Mesendoderm (in vitro differentiated cells): ENCODE measurements around the gene MMD2.

Source experiments
- DNase-seq: peaks from one replicate; pipeline ENCODE4 v3.0.0; 2013
- H2AK5ac ChIP-seq: 2 replicates; pipeline ENCODE4 v1.6.1; 2013; ENCODE audit warnings: low read length, inconsistent platforms
- H2BK120ac ChIP-seq: 2 replicates; pipeline ENCODE4 v1.6.1; 2013; ENCODE audit warnings: low read depth, mild to moderate bottlenecking, low read length, moderate library complexity, mixed read lengths
- H2BK15ac ChIP-seq: replicated peaks from 2 replicates; pipeline ENCODE4 v1.6.1; 2013; ENCODE audit warnings: low read depth, mild to moderate bottlenecking, moderate library complexity
- H2BK5ac ChIP-seq: 2 replicates; pipeline ENCODE4 v1.6.1; 2013; ENCODE audit warnings: low read length, inconsistent platforms
- H3K18ac ChIP-seq: 2 replicates; pipeline ENCODE4 v1.6.1; 2013; ENCODE audit warnings: mild to moderate bottlenecking, low read length, mixed read lengths
- H3K23ac ChIP-seq: one replicate; pipeline ENCODE4 v1.6.1; 2013; ENCODE audit warnings: low read length
- H3K27ac ChIP-seq: 2 replicates; pipeline ENCODE4 v1.5.1; 2013; ENCODE audit warnings: low read depth, mild to moderate bottlenecking, inconsistent platforms, low read length, moderate library complexity
- H3K27me3 ChIP-seq: 2 replicates; pipeline ENCODE4 v1.6.1; 2013; ENCODE audit warnings: low read length, control low read depth, mild to moderate bottlenecking, inconsistent platforms; ENCODE audit not compliant: insufficient read depth, poor library complexity
- H3K36me3 ChIP-seq: 2 replicates; pipeline ENCODE4 v1.6.1; 2013; ENCODE audit warnings: low read length, inconsistent platforms; ENCODE audit not compliant: control insufficient read depth, insufficient read depth
- H3K4ac ChIP-seq: one replicate; pipeline ENCODE4 v1.6.1; 2013; ENCODE audit warnings: low read depth, mild to moderate bottlenecking, low read length, moderate library complexity
- H3K4me1 ChIP-seq: 2 replicates; pipeline ENCODE4 v1.6.1; 2013; ENCODE audit warnings: low read depth, low read length, inconsistent platforms; ENCODE audit not compliant: control insufficient read depth
- H3K4me2 ChIP-seq: 2 replicates; pipeline ENCODE4 v1.6.1; 2013; ENCODE audit warnings: low read length
- H3K4me3 ChIP-seq: 2 replicates; pipeline ENCODE4 v1.5.1; 2013; ENCODE audit warnings: mild to moderate bottlenecking, low read length
- H3K56ac ChIP-seq: one replicate; pipeline ENCODE4 v1.6.1; 2013; ENCODE audit warnings: low read length
- H3K79me1 ChIP-seq: 2 replicates; pipeline ENCODE4 v1.6.1; 2013; ENCODE audit warnings: low read length, inconsistent platforms
- H3K79me2 ChIP-seq: 2 replicates; pipeline ENCODE4 v1.6.1; 2013; ENCODE audit warnings: mild to moderate bottlenecking, low read length; ENCODE audit not compliant: control insufficient read depth, insufficient read depth
- H3K9ac ChIP-seq: 2 replicates; pipeline ENCODE4 v1.6.1; 2013; ENCODE audit warnings: low read length, inconsistent platforms
- H4K5ac ChIP-seq: one replicate; pipeline ENCODE4 v1.6.1; 2013; ENCODE audit warnings: low read length
- H4K8ac ChIP-seq: one replicate; pipeline ENCODE4 v1.6.1; 2013; ENCODE audit warnings: low read depth, mild to moderate bottlenecking, control low read depth, low read length, moderate library complexity
- WGBS: extraction: QIAGEN DNeasy Blood & Tissue Kit; methylation state at CpG from one replicate; pipeline ENCODE4 v1.1.7; 2013; ENCODE audit warnings: low lambda C conversion rate, missing lambda C conversion rate; ENCODE audit not compliant: insufficient coverage; ENCODE audit errors: extremely low coverage; 5-methylcytosine and 5-hydroxymethylcytosine counted together

The MMD2 gene

GRCh38 chr7:4964506-4964905, 5.5 kb upstream of the MMD2 start:
- Histone ChIP-seq H2BK5ac (no peak overlapping the region), H2BK120ac (no peak overlapping the region), H3K18ac (no peak overlapping the region), H3K56ac (no peak overlapping the region), H3K23ac (no peak overlapping the region), H3K4me3 (no peak overlapping the region), H3K4ac (no peak overlapping the region), H3K9ac (no peak overlapping the region), H3K36me3 (no peaks in the 10 kb centered on the region), H4K8ac (no peak overlapping the region), H3K79me2 (no peaks in the 10 kb centered on the region), H3K79me1 (no peaks in the 10 kb centered on the region), H3K4me1 (no peaks in the 10 kb centered on the region), H4K5ac (no peak overlapping the region), H3K27me3 (no peaks in the 10 kb centered on the region), H2AK5ac (no peak overlapping the region), H3K4me2 (no peak overlapping the region), H3K27ac (no peak overlapping the region), H2BK15ac (no peak overlapping the region)
- no peak for DNase-seq
- WGBS, result no CpG with 5 or more reads among the region's 11 CpGs

- no peak overlapping the region for H4K8ac ChIP-seq
Observed at GRCh38 chr7:4962872-4963775, 4.1 kb upstream of the MMD2 start.

GRCh38 chr7:4960363-4960762, 1.4 kb upstream of the MMD2 start:
- Histone ChIP-seq H2BK15ac (no peak overlapping the region), H3K4ac (no peak overlapping the region), H3K18ac (no peak overlapping the region), H3K79me1 (no peaks in the 10 kb centered on the region), H3K23ac (no peak overlapping the region), H3K36me3 (no peaks in the 10 kb centered on the region), H3K27ac (no peak overlapping the region), H2AK5ac (no peak overlapping the region), H2BK120ac (no peak overlapping the region), H3K56ac (no peak overlapping the region), H3K4me1 (no peaks in the 10 kb centered on the region), H2BK5ac (no peak overlapping the region), H3K4me2 (no peak overlapping the region), H3K79me2 (no peaks in the 10 kb centered on the region), H3K27me3 (peaks cover 11% of the 10 kb centered on the region), H4K5ac (no peak overlapping the region), H3K4me3 (no peak overlapping the region), H4K8ac (no peak overlapping the region), H3K9ac (no peak overlapping the region)
- DNase-seq, result no peak
- no CpG with 5 or more reads among the region's 10 CpGs for WGBS

More at GRCh38 chr7:4962872-4963775, 4.1 kb upstream of the MMD2 start:
- no peaks in the 10 kb centered on the region for H3K4me1 ChIP-seq
- H3K9ac ChIP-seq, result no peak overlapping the region
- no peak overlapping the region for H2BK5ac ChIP-seq
- H3K36me3 ChIP-seq, result no peaks in the 10 kb centered on the region
- H3K27ac ChIP-seq, result no peak overlapping the region
- H3K56ac ChIP-seq, result no peak overlapping the region
- no peak overlapping the region for H4K5ac ChIP-seq
- H2BK15ac ChIP-seq, result no peak overlapping the region
- H3K4ac ChIP-seq, result no peak overlapping the region
- H2AK5ac ChIP-seq, result no peak overlapping the region
- no CpG with 5 or more reads among the region's 19 CpGs for WGBS
- no peaks in the 10 kb centered on the region for H3K79me1 ChIP-seq
- H3K18ac ChIP-seq, result no peak overlapping the region
- H3K4me2 ChIP-seq, result no peak overlapping the region
- no peak overlapping the region for H2BK120ac ChIP-seq
- no peak overlapping the region for H3K4me3 ChIP-seq
- no peak for DNase-seq
- no peaks in the 10 kb centered on the region for H3K79me2 ChIP-seq
- H3K27me3 ChIP-seq, result peaks cover 5% of the 10 kb centered on the region
- no peak overlapping the region for H3K23ac ChIP-seq

GRCh38 chr7:4959893-4960292, 906 bp upstream of the MMD2 start:
- Histone ChIP-seq H3K18ac (no peak overlapping the region), H3K4me2 (no peak overlapping the region), H3K56ac (no peak overlapping the region), H3K4me3 (no peak overlapping the region), H3K36me3 (no peaks in the 10 kb centered on the region), H3K23ac (no peak overlapping the region), H3K79me1 (no peaks in the 10 kb centered on the region), H2BK5ac (no peak overlapping the region), H4K5ac (no peak overlapping the region), H3K9ac (no peak overlapping the region), H3K4me1 (no peaks in the 10 kb centered on the region), H3K27ac (no peak overlapping the region), H2AK5ac (no peak overlapping the region), H3K79me2 (no peaks in the 10 kb centered on the region), H4K8ac (no peak overlapping the region), H2BK120ac (no peak overlapping the region), H3K4ac (no peak overlapping the region), H3K27me3 (peaks cover 11% of the 10 kb centered on the region), H2BK15ac (no peak overlapping the region)
- no peak for DNase-seq
- WGBS, result no CpG with 5 or more reads among the region's 4 CpGs

DNA sequence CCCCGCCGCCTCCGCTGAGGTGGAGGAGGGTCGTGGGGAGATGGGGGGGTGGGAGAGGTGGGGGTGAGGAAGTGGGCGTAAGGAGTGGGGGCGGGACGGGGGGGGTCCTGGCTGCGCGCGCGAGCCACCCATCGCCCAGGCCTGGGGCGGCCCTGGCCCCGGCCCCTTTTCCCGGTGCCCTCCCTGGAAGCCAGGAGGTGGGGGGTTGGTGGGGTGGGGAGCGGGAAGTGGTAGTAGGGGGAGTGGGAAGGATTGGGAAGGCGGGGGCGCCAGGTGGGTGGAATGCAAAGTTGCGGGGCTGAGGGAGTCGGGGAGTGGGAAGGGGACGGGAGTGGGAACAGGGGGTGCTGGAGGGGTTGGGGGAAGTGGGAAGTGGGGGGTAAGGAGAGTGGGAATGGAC, 319 bp upstream of the MMD2 start:
- Histone ChIP-seq H4K8ac (no peak overlapping the region), H3K23ac (no peak overlapping the region), H3K4me2 (no peak overlapping the region), H3K4me3 (no peak overlapping the region), H2BK120ac (no peak overlapping the region), H3K18ac (no peak overlapping the region), H2BK15ac (no peak overlapping the region), H3K4me1 (no peaks in the 10 kb centered on the region), H2AK5ac (no peak overlapping the region), H3K36me3 (no peaks in the 10 kb centered on the region), H3K9ac (no peak overlapping the region), H3K79me1 (no peaks in the 10 kb centered on the region), H3K79me2 (no peaks in the 10 kb centered on the region), H3K4ac (no peak overlapping the region), H2BK5ac (no peak overlapping the region), H3K27ac (no peak overlapping the region), H3K27me3 (peaks cover 11% of the 10 kb centered on the region), H3K56ac (no peak overlapping the region), H4K5ac (no peak overlapping the region)
- WGBS, result no CpG with 5 or more reads among the region's 21 CpGs
- no peak for DNase-seq
